Stromal cell of bone marrow (primary cell): ENCODE results near the gene LSAMP.

ENCODE experiments used
- DNase-seq: peaks from one replicate; pipeline ENCODE4 v3.0.0-alpha.2; 2012; ENCODE audit warnings: low read depth

LSAMP gene

GRCh38 chr3:116354382-116354781 lies 90.9 kb downstream of the LSAMP start:
- DNase-seq: no peak

- no peak for DNase-seq
Measured at GRCh38 chr3:116350119-116350733, 95.1 kb downstream of the LSAMP start.

- no peak for DNase-seq
Measured at GRCh38 chr3:116348216-116348615, 97.1 kb downstream of the LSAMP start.

- no peak for DNase-seq
Measured at GRCh38 chr3:116342499-116342898, 102.8 kb downstream of the LSAMP start.

GRCh38 chr3:116341899-116342298 lies 103.4 kb downstream of the LSAMP start:
- no peak for DNase-seq

- no peak for DNase-seq
Measured at GRCh38 chr3:116341381-116341780, 103.9 kb downstream of the LSAMP start.

- DNase-seq: peak; percentile 14
Measured at GRCh38 chr3:116340680-116341216, 104.5 kb downstream of the LSAMP start.

- DNase-seq: peak; percentile 61
Measured at GRCh38 chr3:116339441-116340028, 105.8 kb downstream of the LSAMP start.

- DNase-seq: no peak
Measured at GRCh38 chr3:116338713-116339112, 106.6 kb downstream of the LSAMP start.

GRCh38 chr3:116337229-116337628 lies 108.1 kb downstream of the LSAMP start:
- no peak for DNase-seq

- DNase-seq: no peak
Measured at GRCh38 chr3:116331380-116331779, 113.9 kb downstream of the LSAMP start.

GRCh38 chr3:116322750-116323375 lies 122.4 kb downstream of the LSAMP start:
- DNase-seq: no peak

GRCh38 chr3:116318370-116318769 lies 126.9 kb downstream of the LSAMP start:
- DNase-seq: no peak

GRCh38 chr3:116316771-116317170 lies 128.5 kb downstream of the LSAMP start:
- no peak for DNase-seq

- DNase-seq: no peak
Measured at GRCh38 chr3:116314476-116314875, 130.8 kb downstream of the LSAMP start.

- DNase-seq: no peak
Measured at GRCh38 chr3:116306720-116307119, 138.6 kb downstream of the LSAMP start.

- DNase-seq: no peak
Measured at GRCh38 chr3:116306149-116306548, 139.1 kb downstream of the LSAMP start.

GRCh38 chr3:116302087-116302747 lies 143.1 kb downstream of the LSAMP start:
- DNase-seq: peak; percentile 6

- no peak for DNase-seq
Measured at GRCh38 chr3:116301422-116301821, 143.9 kb downstream of the LSAMP start.

GRCh38 chr3:116300226-116300625 lies 145.1 kb downstream of the LSAMP start:
- no peak for DNase-seq

- DNase-seq: no peak
Measured at GRCh38 chr3:116299646-116300081, 145.6 kb downstream of the LSAMP start.

GRCh38 chr3:116298151-116298550 lies 147.1 kb downstream of the LSAMP start:
- no peak for DNase-seq

- DNase-seq: no peak
Measured at GRCh38 chr3:116291141-116291540, 154.1 kb downstream of the LSAMP start.
